EH (cell line): ENCODE results near the gene CFAP161.

ENCODE experiments used
- DNase-seq: peaks from one replicate; pipeline ENCODE4 v3.0.0-alpha.2; 2015; ENCODE audit warnings: low read depth

CFAP161 gene

GRCh38 chr15:81183439-81183775, 49.3 kb downstream of the CFAP161 start:
- no peak for DNase-seq

- no peak for DNase-seq
Observed at GRCh38 chr15:81184188-81184587, 50.1 kb downstream of the CFAP161 start.

- DNase-seq: no peak
Observed at GRCh38 chr15:81185631-81186295, 51.7 kb downstream of the CFAP161 start.

GRCh38 chr15:81188354-81188753, 54.3 kb downstream of the CFAP161 start:
- DNase-seq: no peak

GRCh38 chr15:81189583-81190283, 55.7 kb downstream of the CFAP161 start:
- peak; percentile 94 for DNase-seq

- DNase-seq: no peak
Observed at GRCh38 chr15:81190922-81191507, 56.9 kb downstream of the CFAP161 start.

- DNase-seq: no peak
Observed at GRCh38 chr15:81191701-81192100, 57.6 kb downstream of the CFAP161 start.

GRCh38 chr15:81194723-81195122, 60.7 kb downstream of the CFAP161 start:
- DNase-seq: no peak

- DNase-seq: no peak
Observed at GRCh38 chr15:81195339-81195864, 61.3 kb downstream of the CFAP161 start.

GRCh38 chr15:81196576-81197254, 62.6 kb downstream of the CFAP161 start, which contains the start of gene IL16:
TSS of gene IL16 (plus strand) at chr15:81196879. CDS start at chr15:81225400, 28,521 bp downstream.
- DNase-seq: no peak

GRCh38 chr15:81197255-81197630, 63.2 kb downstream of the CFAP161 start:
- no peak for DNase-seq

- DNase-seq: no peak
Observed at GRCh38 chr15:81197688-81198281, 63.7 kb downstream of the CFAP161 start.
